Common myeloid progenitor, CD34-positive (primary cell): ENCODE measurements around the gene RBP3.

Source experiments
- CTCF ChIA-PET: fragments of 350-600 bp; sonication (Branson Sonifier 250); formaldehyde crosslinking; loops from one replicate; lab custom pipeline; 2021; ENCODE audit warnings: antibody characterized with exemption; lab: Charles Lee
- POLR2A ChIA-PET: fragments of 350-600 bp; sonication (Branson Sonifier 250); formaldehyde crosslinking; loops from one replicate; lab custom pipeline; 2021; ENCODE audit warnings: antibody characterized with exemption; lab: Charles Lee
- DNase-seq, 3 donors: peaks; one replicate each; pipeline versions ENCODE4 v3.0.0 to v3.0.0-alpha.2; 2013
- H3K27ac ChIP-seq, 2 experiments: 1 replicate in 1 of 2; 2 replicates in 1 of 2; pipeline ENCODE4 v1.7.0; 2013; ENCODE audit warnings: inconsistent platforms in 2 of 2, low read length in 2 of 2, mild to moderate bottlenecking in 2 of 2, low read depth in 1 of 2, moderate library complexity in 1 of 2; ENCODE audit not compliant: severe bottlenecking in 2 of 2, insufficient read depth in 1 of 2, poor library complexity in 1 of 2
- H3K27me3 ChIP-seq, 5 experiments: replicated peaks in 2 of 5; 1 replicate in 3 of 5; 2 replicates in 2 of 5; pipeline versions ENCODE4 v1.6.1 to v1.7.0; 2013; ENCODE audit warnings: low read length in 4 of 5, mild to moderate bottlenecking in 2 of 5, moderate library complexity in 2 of 5, inconsistent platforms in 1 of 5; ENCODE audit not compliant: insufficient read depth in 5 of 5, control insufficient read depth in 4 of 5
- H3K36me3 ChIP-seq, 4 experiments: 1 replicate in 2 of 4; 2 replicates in 2 of 4; pipeline versions ENCODE4 v1.6.1 to v1.7.0; 2013; ENCODE audit warnings: low read length in 3 of 4, control low read depth in 1 of 4, mild to moderate bottlenecking in 1 of 4; ENCODE audit not compliant: control insufficient read depth in 4 of 4, insufficient read depth in 4 of 4
- H3K4me1 ChIP-seq, 4 experiments: 1 replicate in 3 of 4; 2 replicates in 1 of 4; pipeline versions ENCODE4 v1.6.1 to v1.7.1; 2013; ENCODE audit warnings: low read length in 3 of 4, mild to moderate bottlenecking in 3 of 4, control low read depth in 1 of 4, inconsistent platforms in 1 of 4, moderate library complexity in 1 of 4; ENCODE audit not compliant: control insufficient read depth in 4 of 4, insufficient read depth in 4 of 4; ENCODE audit errors: control extremely low read depth in 1 of 4
- H3K4me3 ChIP-seq, 7 experiments: 1 replicate in 4 of 7; 2 replicates in 3 of 7; pipeline versions ENCODE4 v1.5.1 to v1.7.0; 2013; ENCODE audit warnings: mild to moderate bottlenecking in 7 of 7, low read length in 6 of 7, moderate library complexity in 6 of 7, inconsistent platforms in 2 of 7, low read depth in 2 of 7, control low read depth in 1 of 7; ENCODE audit not compliant: insufficient read depth in 4 of 7, control insufficient read depth in 1 of 7; ENCODE audit errors: extremely low read depth in 1 of 7
- H3K9me3 ChIP-seq, 5 experiments: 1 replicate in 4 of 5; 2 replicates in 1 of 5; pipeline versions ENCODE4 v1.6.1 to v1.7.1; 2013; ENCODE audit warnings: low read length in 4 of 5, mild to moderate bottlenecking in 2 of 5, inconsistent platforms in 1 of 5, low read depth in 1 of 5, moderate library complexity in 1 of 5; ENCODE audit not compliant: control insufficient read depth in 4 of 5, insufficient read depth in 2 of 5; ENCODE audit errors: control extremely low read depth in 1 of 5
- WGBS: methylation state at CpG from one replicate; pipeline ENCODE4 v1.1.5; 2013; ENCODE audit not compliant: insufficient coverage; 5-methylcytosine and 5-hydroxymethylcytosine counted together

Gene RBP3

DNA sequence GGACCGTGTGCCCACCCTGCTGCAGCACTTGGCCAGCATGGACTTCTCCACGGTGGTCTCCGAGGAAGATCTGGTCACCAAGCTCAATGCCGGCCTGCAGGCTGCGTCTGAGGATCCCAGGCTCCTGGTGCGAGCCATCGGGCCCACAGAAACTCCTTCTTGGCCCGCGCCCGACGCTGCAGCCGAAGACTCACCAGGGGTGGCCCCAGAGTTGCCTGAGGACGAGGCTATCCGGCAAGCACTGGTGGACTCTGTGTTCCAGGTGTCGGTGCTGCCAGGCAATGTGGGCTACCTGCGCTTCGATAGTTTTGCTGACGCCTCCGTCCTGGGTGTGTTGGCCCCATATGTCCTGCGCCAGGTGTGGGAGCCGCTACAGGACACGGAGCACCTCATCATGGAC, 1.4 kb downstream of the RBP3 start:
- H3K27me3 ChIP-seq = peaks cover 0 to 2% (median 0%) of the 10 kb centered on the region in 5 experiments
- no peaks in the 10 kb centered on the region for H3K4me1 ChIP-seq
- H3K27ac ChIP-seq = no peak overlapping the region
- no peaks in the 10 kb centered on the region for H3K9me3 ChIP-seq
- WGBS = 97% methylated on average over 22 of the region's 22 CpGs
- H3K36me3 ChIP-seq = no peaks in the 10 kb centered on the region
- H3K4me3 ChIP-seq = no peak overlapping the region
- ChIA-PET CTCF (no interaction called here), POLR2A (no interaction called here)
- no peak for DNase-seq

DNA sequence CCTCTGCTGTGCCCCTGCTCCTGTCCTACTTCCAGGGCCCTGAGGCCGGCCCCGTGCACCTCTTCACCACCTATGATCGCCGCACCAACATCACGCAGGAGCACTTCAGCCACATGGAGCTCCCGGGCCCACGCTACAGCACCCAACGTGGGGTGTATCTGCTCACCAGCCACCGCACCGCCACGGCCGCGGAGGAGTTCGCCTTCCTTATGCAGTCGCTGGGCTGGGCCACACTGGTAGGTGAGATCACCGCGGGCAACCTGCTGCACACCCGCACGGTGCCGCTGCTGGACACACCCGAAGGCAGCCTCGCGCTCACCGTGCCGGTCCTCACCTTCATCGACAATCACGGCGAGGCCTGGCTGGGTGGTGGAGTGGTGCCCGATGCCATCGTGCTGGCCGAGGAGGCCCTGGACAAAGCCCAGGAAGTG, 1.8 kb downstream of the RBP3 start:
- Histone ChIP-seq H3K9me3 (no peaks in the 10 kb centered on the region), H3K27ac (no peak overlapping the region), H3K27me3 (peaks cover 0 to 2% (median 0%) of the 10 kb centered on the region in 5 experiments), H3K4me1 (no peaks in the 10 kb centered on the region), H3K4me3 (no peak overlapping the region), H3K36me3 (no peaks in the 10 kb centered on the region)
- no peak for DNase-seq
- CTCF ChIA-PET = no interaction called here
- WGBS = 96% methylated on average over 31 of the region's 31 CpGs
- POLR2A ChIA-PET = no interaction called here

DNA sequence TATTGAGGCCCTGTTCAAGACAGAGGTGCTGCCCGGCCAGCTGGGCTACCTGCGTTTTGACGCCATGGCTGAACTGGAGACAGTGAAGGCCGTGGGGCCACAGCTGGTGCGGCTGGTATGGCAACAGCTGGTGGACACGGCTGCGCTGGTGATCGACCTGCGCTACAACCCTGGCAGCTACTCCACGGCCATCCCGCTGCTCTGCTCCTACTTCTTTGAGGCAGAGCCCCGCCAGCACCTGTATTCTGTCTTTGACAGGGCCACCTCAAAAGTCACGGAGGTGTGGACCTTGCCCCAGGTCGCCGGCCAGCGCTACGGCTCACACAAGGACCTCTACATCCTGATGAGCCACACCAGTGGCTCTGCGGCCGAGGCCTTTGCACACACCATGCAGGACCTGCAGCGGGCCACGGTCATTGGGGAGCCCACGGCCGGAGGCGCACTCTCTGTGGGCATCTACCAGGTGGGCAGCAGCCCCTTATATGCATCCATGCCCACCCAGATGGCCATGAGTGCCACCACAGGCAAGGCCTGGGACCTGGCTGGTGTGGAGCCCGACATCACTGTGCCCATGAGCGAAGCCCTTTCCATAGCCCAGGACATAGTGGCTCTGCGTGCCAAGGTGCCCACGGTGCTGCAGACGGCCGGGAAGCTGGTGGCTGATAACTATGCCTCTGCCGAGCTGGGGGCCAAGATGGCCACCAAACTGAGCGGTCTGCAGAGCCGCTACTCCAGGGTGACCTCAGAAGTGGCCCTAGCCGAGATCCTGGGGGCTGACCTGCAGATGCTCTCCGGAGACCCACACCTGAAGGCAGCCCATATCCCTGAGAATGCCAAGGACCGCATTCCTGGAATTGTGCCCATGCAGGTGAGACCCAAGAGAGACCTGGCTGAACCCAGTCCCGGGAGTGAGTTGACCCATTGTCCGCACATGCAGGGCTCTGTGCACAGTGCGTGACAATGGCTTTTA, 2.8 kb downstream of the RBP3 start:
- no peaks in the 10 kb centered on the region for H3K4me1 ChIP-seq
- DNase-seq = no peak
- CTCF ChIA-PET = no interaction called here
- H3K27ac ChIP-seq = no peak overlapping the region
- POLR2A ChIA-PET = interaction anchor here (0.5 kb wide), 1 partner anchor 207 kb away, joined by 3 read pairs; no protein-coding TSS in a partner anchor
- H3K36me3 ChIP-seq = no peaks in the 10 kb centered on the region
- 97% methylated on average over 39 of the region's 39 CpGs for WGBS
- H3K27me3 ChIP-seq = peaks cover 0 to 2% (median 0%) of the 10 kb centered on the region in 5 experiments
- H3K4me3 ChIP-seq = no peak overlapping the region
- H3K9me3 ChIP-seq = no peaks in the 10 kb centered on the region

DNA sequence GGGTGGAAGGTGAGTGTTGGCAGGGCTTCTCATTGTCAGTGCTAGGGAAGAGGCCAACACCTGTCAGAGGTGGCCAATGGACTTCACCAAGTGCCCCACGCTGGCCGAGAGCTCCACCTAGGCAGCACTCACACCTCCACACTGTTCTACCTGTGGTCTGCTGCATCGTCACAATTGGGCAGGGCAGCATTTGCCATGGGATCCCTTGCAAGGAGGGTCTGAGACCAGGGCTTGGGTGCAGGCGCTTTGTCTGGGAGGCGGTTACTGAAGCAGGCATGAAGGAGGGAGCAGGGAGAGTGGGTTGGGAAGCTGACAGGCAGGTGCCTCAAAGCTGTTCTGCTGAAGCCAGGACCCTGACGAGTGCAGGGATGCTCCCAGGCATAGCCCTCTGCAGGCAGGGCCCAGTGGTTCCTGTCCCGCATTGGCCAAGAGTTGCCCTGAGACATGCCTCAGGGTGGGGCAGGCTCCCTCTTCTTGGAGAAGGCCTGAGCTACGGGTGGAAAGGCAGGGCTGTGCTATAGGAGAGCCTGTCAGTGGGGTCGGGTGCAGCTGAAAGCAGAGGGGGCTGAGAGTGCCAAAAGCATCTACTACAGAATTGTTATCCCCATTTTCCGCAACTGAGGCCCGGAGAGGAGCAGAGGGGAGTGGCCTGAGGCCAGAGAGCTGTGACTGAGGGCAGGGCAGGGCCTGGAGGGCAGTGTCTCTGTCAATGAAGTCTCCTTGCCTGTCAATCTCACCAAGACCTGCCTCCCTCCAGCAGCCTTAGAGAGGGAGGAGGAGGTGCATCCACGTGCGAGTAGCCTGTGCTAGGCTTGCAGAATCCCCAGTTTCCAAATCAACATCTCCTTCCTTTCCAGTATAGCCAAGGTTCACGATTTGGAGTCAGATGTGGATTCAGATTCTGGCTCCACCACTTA, 4.0 kb downstream of the RBP3 start:
- ChIA-PET POLR2A (interaction anchor here (0.5 kb wide), 1 partner anchor 206 kb away, joined by 3 read pairs; no protein-coding TSS in a partner anchor), CTCF (interaction anchor here (1.4 to 1.5 kb wide), 2 partner anchors 12 to 86 kb away, joined by 3 to 4 read pairs; no protein-coding TSS in a partner anchor)
- DNase-seq = no peak
- no peaks in the 10 kb centered on the region for H3K9me3 ChIP-seq
- H3K36me3 ChIP-seq = no peaks in the 10 kb centered on the region
- H3K27ac ChIP-seq = no peak overlapping the region
- 95% methylated on average over 11 of the region's 14 CpGs for WGBS
- no peaks in the 10 kb centered on the region for H3K27me3 ChIP-seq
- no peak overlapping the region for H3K4me3 ChIP-seq
- no peaks in the 10 kb centered on the region for H3K4me1 ChIP-seq

DNA sequence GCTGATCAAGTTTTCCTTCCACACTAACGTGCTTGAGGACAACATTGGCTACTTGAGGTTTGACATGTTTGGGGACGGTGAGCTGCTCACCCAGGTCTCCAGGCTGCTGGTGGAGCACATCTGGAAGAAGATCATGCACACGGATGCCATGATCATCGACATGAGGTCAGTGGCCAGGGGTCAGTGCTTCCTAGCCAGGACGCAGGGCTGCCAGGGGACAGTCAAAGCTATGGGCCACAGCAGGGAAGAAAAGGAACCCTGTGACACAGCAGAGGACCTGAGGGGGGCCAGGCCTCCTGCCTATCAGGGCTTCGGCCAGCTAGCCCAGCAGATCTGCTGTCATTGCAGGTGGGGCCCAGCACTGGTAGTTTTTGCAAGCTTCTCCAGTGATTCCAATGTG, 5.2 kb downstream of the RBP3 start:
- Histone ChIP-seq H3K9me3 (no peaks in the 10 kb centered on the region), H3K4me1 (no peaks in the 10 kb centered on the region), H3K36me3 (no peaks in the 10 kb centered on the region), H3K27ac (no peak overlapping the region), H3K27me3 (no peaks in the 10 kb centered on the region), H3K4me3 (no peak overlapping the region)
- ChIA-PET POLR2A (no interaction called here), CTCF (interaction anchor here (0.7 to 1.5 kb wide), 2 partner anchors 85 to 103 kb away, joined by 3 read pairs; no protein-coding TSS in a partner anchor)
- DNase-seq = no peak
- WGBS = 99% methylated on average over 6 of the region's 6 CpGs

DNA sequence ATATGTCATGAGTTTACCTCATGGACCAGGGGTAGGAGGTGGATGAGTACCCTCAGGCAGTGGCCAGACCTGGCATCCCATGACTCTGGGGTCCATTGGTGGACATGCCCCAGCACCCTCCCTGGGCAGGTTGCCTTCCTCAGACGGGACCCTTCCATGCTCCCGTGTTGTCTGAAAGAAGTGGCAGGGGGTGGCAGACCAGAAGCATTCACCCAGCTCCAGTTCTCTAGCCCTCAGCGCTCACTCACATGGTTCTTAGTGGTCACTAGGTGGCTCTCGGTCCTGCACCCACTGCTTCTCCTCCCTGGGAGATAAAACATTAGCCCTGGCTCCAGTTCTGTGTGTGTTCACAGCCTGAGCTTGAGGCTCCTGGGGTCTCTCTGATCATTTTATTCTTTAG, 6.0 kb downstream of the RBP3 start:
- Histone ChIP-seq H3K27ac (no peak overlapping the region), H3K9me3 (no peaks in the 10 kb centered on the region), H3K27me3 (no peaks in the 10 kb centered on the region), H3K4me3 (no peak overlapping the region), H3K4me1 (no peaks in the 10 kb centered on the region), H3K36me3 (no peaks in the 10 kb centered on the region)
- CTCF ChIA-PET = no interaction called here
- POLR2A ChIA-PET = no interaction called here
- WGBS = 93% methylated on average over 4 of the region's 4 CpGs
- no peak for DNase-seq
